Progenitor cell of endocrine pancreas (in vitro differentiated cells): ENCODE results near the gene COPG1. TPM values are rescaled to one million over a fixed set of nuclear protein-coding genes. Genes with fewer than 3 reads are reported as not detected.

Experiments used
- DNase-seq: peaks from one replicate; pipeline ENCODE4 v3.0.0; 2021; ENCODE audit warnings: low spot score; ENCODE audit not compliant: unreplicated experiment
- H3K27ac Mint-ChIP-seq: 2 replicates; pipeline ENCODE4 v1.8.0; 2021; ENCODE audit warnings: mild to moderate bottlenecking, moderate library complexity, mixed read lengths
- H3K27me3 Mint-ChIP-seq: 2 replicates; pipeline ENCODE4 v1.8.0; 2021; ENCODE audit warnings: mixed read lengths
- H3K36me3 Mint-ChIP-seq: 2 replicates; pipeline ENCODE4 v1.8.0; 2022; ENCODE audit warnings: mixed read lengths; ENCODE audit not compliant: insufficient read depth
- H3K4me1 Mint-ChIP-seq: 2 replicates; pipeline ENCODE4 v1.8.0; 2021; ENCODE audit warnings: low read depth, mixed read lengths
- H3K4me3 Mint-ChIP-seq: 2 replicates; pipeline ENCODE4 v1.8.0; 2021; ENCODE audit warnings: low read depth, mild to moderate bottlenecking, moderate library complexity, mixed read lengths
- H3K9me3 Mint-ChIP-seq: 2 replicates; pipeline ENCODE4 v1.8.0; 2021; ENCODE audit warnings: low read depth, mixed read lengths
- CTCF ChIP-seq: fragments of 200-600 bp; sonication (generic); IDR thresholded peaks from one replicate; pipeline ENCODE4 v1.5.0; 2021; ENCODE audit warnings: antibody characterized with exemption, mild to moderate bottlenecking; ENCODE audit not compliant: unreplicated experiment
- microRNA-seq: library from miRNA; unstranded; fragments of <30 nt; microRNA quantifications from one replicate; pipeline ENCODE4 v1.1.0, GENCODE V29; 2020; ENCODE audit warnings: borderline number of aligned reads; ENCODE audit not compliant: unreplicated experiment
- total RNA-seq: library from RNA; stranded (reverse); gene quantifications from 2 replicates; pipeline ENCODE4 v1.2.1, GENCODE V29; 2021

Gene COPG1
- total RNA-seq, 1 donor from 2014 or later, result 141 TPM

GRCh38 chr3:129324855-129325254 lies 75.4 kb downstream of the COPG1 start:
- TF ChIP-seq CTCF, result no peak
- Mint-ChIP-seq H3K27ac (no peak overlapping the region), H3K36me3 (no peaks in the 10 kb centered on the region), H3K4me3 (no peak overlapping the region), H3K4me1 (no peaks in the 10 kb centered on the region), H3K9me3 (no peaks in the 10 kb centered on the region), H3K27me3 (no peaks in the 10 kb centered on the region)
- no peak for DNase-seq

- Mint-ChIP-seq H3K27me3 (no peaks in the 10 kb centered on the region), H3K36me3 (no peaks in the 10 kb centered on the region), H3K4me1 (peaks cover 1% of the 10 kb centered on the region), H3K9me3 (no peaks in the 10 kb centered on the region), H3K27ac (no peak overlapping the region), H3K4me3 (no peak overlapping the region)
- no peak for DNase-seq
- no peak for TF ChIP-seq CTCF
Observed at GRCh38 chr3:129325383-129325782, 76.0 kb downstream of the COPG1 start.

- no peak for DNase-seq
- H3K27me3 Mint-ChIP-seq, result no peaks in the 10 kb centered on the region
- no peak for TF ChIP-seq CTCF
- peaks cover 1% of the 10 kb centered on the region for H3K4me1 Mint-ChIP-seq
- no peak overlapping the region for H3K4me3 Mint-ChIP-seq
- H3K9me3 Mint-ChIP-seq, result no peaks in the 10 kb centered on the region
- no peaks in the 10 kb centered on the region for H3K36me3 Mint-ChIP-seq
- H3K27ac Mint-ChIP-seq, result no peak overlapping the region
Observed at GRCh38 chr3:129326138-129326537, 76.7 kb downstream of the COPG1 start.

- TF ChIP-seq CTCF, result no peak
- H3K4me3 Mint-ChIP-seq, result no peak overlapping the region
- H3K4me1 Mint-ChIP-seq, result peaks cover 1% of the 10 kb centered on the region
- DNase-seq, result no peak
- no peak overlapping the region for H3K27ac Mint-ChIP-seq
- no peaks in the 10 kb centered on the region for H3K36me3 Mint-ChIP-seq
- no peaks in the 10 kb centered on the region for H3K9me3 Mint-ChIP-seq
- H3K27me3 Mint-ChIP-seq, result no peaks in the 10 kb centered on the region
Observed at GRCh38 chr3:129326595-129326994, 77.2 kb downstream of the COPG1 start.

Small RNAs within 50 kb of the gene (microRNA-seq; reads per million reads assigned to microRNA genes)
- gene MIR6826, result not detected

Other genes starting within 250 kb of the COPG1 start
- gene EFCC1, start 248.3 kb upstream of the COPG1 start, total RNA-seq, result 0.60 TPM in 2 replicates
- gene GP9, start 188.8 kb upstream of the COPG1 start, total RNA-seq, result not detected in 2 replicates
- 23.8 and 24.3 TPM in 2 replicates for gene RAB43, start 127.8 kb upstream of the COPG1 start, total RNA-seq
- 34.0 and 37.4 TPM in 2 replicates for gene ISY1, start 88.5 kb upstream of the COPG1 start, total RNA-seq
- gene CNBP, start 65.7 kb upstream of the COPG1 start, total RNA-seq, result 192 and 194 TPM in 2 replicates
- 35.3 TPM in 2 replicates for gene HMCES, start 29.3 kb downstream of the COPG1 start, total RNA-seq
- 6.6 and 6.8 TPM in 2 replicates for gene EFCAB12, start 179.0 kb downstream of the COPG1 start, total RNA-seq
- gene MBD4, start 190.3 kb downstream of the COPG1 start, total RNA-seq, result 32.5 and 37.1 TPM in 2 replicates
- 69.6 and 75.6 TPM in 2 replicates for gene IFT122, start 190.6 kb downstream of the COPG1 start, total RNA-seq